IMR-90 (cell line): ENCODE results near the gene MMAB. TPM values are rescaled to one million over a fixed set of nuclear protein-coding genes. Genes with fewer than 3 reads are reported as not detected.

ENCODE experiments used
- ATAC-seq: fragments of 200-7000 bp; cut with Tn5 transposase; 2 replicates; pipeline ENCODE4 v1.9.1; 2020; ENCODE audit warnings: low read depth, mild to moderate bottlenecking, moderate library complexity
- BruUV-seq: library from RNA; stranded (reverse); fragments of 400-500 nt; replicated peaks from 2 replicates; lab custom pipeline; 2021; lab: Mats Ljungman, UMichigan
- CTCF ChIA-PET: fragments of 300-600 bp; formaldehyde crosslinking; extraction: SDS; loops from one replicate; lab custom pipeline; 2021; ENCODE audit warnings: antibody characterized with exemption; lab: Yijun Ruan, JAX
- POLR2A ChIA-PET: fragments of 300-600 bp; sonication (Branson Sonifier 250); formaldehyde crosslinking; loops from one replicate; lab custom pipeline; 2022; ENCODE audit warnings: antibody characterized with exemption; ENCODE audit not compliant: unreplicated experiment; lab: Charles Lee
- DNase-seq: peaks from one replicate; pipeline ENCODE4 v3.0.0; 2013
- H2AFZ ChIP-seq: replicated peaks from 2 replicates; pipeline ENCODE3; 2013; ENCODE audit warnings: low read length, mild to moderate bottlenecking; ENCODE audit not compliant: poor library complexity
- H2AK5ac ChIP-seq: 2 replicates; pipeline ENCODE4 v1.6.1; 2013; ENCODE audit warnings: low read depth, low read length, inconsistent platforms
- H2AK9ac ChIP-seq: replicated peaks from 2 replicates; pipeline ENCODE3; 2013; ENCODE audit warnings: mild to moderate bottlenecking, low read depth, low read length, moderate library complexity; ENCODE audit not compliant: poor library complexity
- H2BK120ac ChIP-seq: 2 replicates; pipeline ENCODE4 v1.6.1; 2013; ENCODE audit warnings: low read depth, low read length, inconsistent platforms
- H2BK15ac ChIP-seq: 3 replicates; pipeline ENCODE4 v1.6.1; 2013; ENCODE audit warnings: low read depth, low read length, inconsistent platforms
- H2BK20ac ChIP-seq: 2 replicates; pipeline ENCODE4 v1.6.1; 2013; ENCODE audit warnings: low read depth, mild to moderate bottlenecking, inconsistent platforms, low read length, moderate library complexity
- H2BK5ac ChIP-seq: 2 replicates; pipeline ENCODE4 v1.6.1; 2013; ENCODE audit warnings: mild to moderate bottlenecking, low read depth, low read length, inconsistent platforms; ENCODE audit not compliant: poor library complexity, severe bottlenecking
- H3K14ac ChIP-seq: replicated peaks from 2 replicates; pipeline ENCODE4 v1.6.1; 2013; ENCODE audit warnings: low read depth, low read length, inconsistent platforms
- H3K18ac ChIP-seq: 2 replicates; pipeline ENCODE4 v1.6.1; 2013; ENCODE audit warnings: low read depth, low read length, control low read depth
- H3K23ac ChIP-seq: 2 replicates; pipeline ENCODE4 v1.6.1; 2013; ENCODE audit warnings: low read depth, low read length, inconsistent platforms
- H3K27ac ChIP-seq: 2 replicates; pipeline ENCODE4 v1.5.1; 2013; ENCODE audit warnings: mild to moderate bottlenecking, control low read depth, low read length; ENCODE audit not compliant: insufficient read depth
- H3K27me3 ChIP-seq: 2 replicates; pipeline ENCODE4 v1.6.1; 2013; ENCODE audit warnings: low read length; ENCODE audit not compliant: control insufficient read depth, insufficient read depth
- H3K36me3 ChIP-seq: 2 replicates; pipeline ENCODE4 v1.6.1; 2013; ENCODE audit warnings: low read length, mixed read lengths; ENCODE audit not compliant: control insufficient read depth, insufficient read depth
- H3K4ac ChIP-seq: 2 replicates; pipeline ENCODE4 v1.6.1; 2013; ENCODE audit warnings: low read depth, low read length, inconsistent platforms
- H3K4me1 ChIP-seq: 2 replicates; pipeline ENCODE4 v1.6.1; 2013; ENCODE audit warnings: low read length, mixed read lengths; ENCODE audit not compliant: control insufficient read depth, insufficient read depth
- H3K4me2 ChIP-seq: 2 replicates; pipeline ENCODE4 v1.6.1; 2013; ENCODE audit warnings: low read depth, mild to moderate bottlenecking, control low read depth, low read length, moderate library complexity
- H3K4me3 ChIP-seq: 2 replicates; pipeline ENCODE4 v1.5.1; 2013; ENCODE audit warnings: low read depth, mild to moderate bottlenecking, control low read depth, low read length, moderate library complexity; ENCODE audit not compliant: insufficient read depth
- H3K56ac ChIP-seq: 2 replicates; pipeline ENCODE4 v1.6.1; 2013; ENCODE audit warnings: low read length, inconsistent platforms; ENCODE audit not compliant: insufficient read depth; ENCODE audit errors: extremely low read depth
- H3K79me1 ChIP-seq, 2 experiments: 2 replicates each; pipeline ENCODE4 v1.6.1; 2013; ENCODE audit warnings: low read length in 2 of 2, inconsistent platforms in 1 of 2, low read depth in 1 of 2
- H3K9ac ChIP-seq: 2 replicates; pipeline ENCODE4 v1.6.1; 2013; ENCODE audit warnings: low read depth, low read length, control low read depth
- H3K9me1 ChIP-seq: 2 replicates; pipeline ENCODE4 v1.6.1; 2013; ENCODE audit warnings: low read length, inconsistent platforms; ENCODE audit not compliant: insufficient read depth
- H3K9me3 ChIP-seq: 2 replicates; pipeline ENCODE4 v1.6.1; 2013; ENCODE audit warnings: low read length; ENCODE audit not compliant: control insufficient read depth, insufficient read depth
- H4K20me1 ChIP-seq: 2 replicates; pipeline ENCODE4 v1.6.1; 2013; ENCODE audit warnings: low read length, inconsistent platforms; ENCODE audit not compliant: insufficient read depth
- H4K5ac ChIP-seq: 2 replicates; pipeline ENCODE4 v1.6.1; 2013; ENCODE audit warnings: mild to moderate bottlenecking, low read depth, low read length, control low read depth
- H4K8ac ChIP-seq, 2 experiments: 2 replicates each; pipeline ENCODE4 v1.6.1; 2013; ENCODE audit warnings: low read depth in 2 of 2, low read length in 2 of 2, control low read depth in 1 of 2, inconsistent platforms in 1 of 2
- H4K91ac ChIP-seq: 2 replicates; pipeline ENCODE4 v1.6.1; 2013; ENCODE audit warnings: low read depth, low read length, inconsistent platforms; ENCODE audit not compliant: insufficient read depth
- BHLHE40 ChIP-seq: fragments of 150-350 bp; IDR thresholded peaks from 2 replicates; pipeline ENCODE4 v1.6.1; 2016; ENCODE audit warnings: mild to moderate bottlenecking, low read depth, low read length
- CEBPB ChIP-seq: IDR thresholded peaks from 2 replicates; pipeline ENCODE4 v1.6.1; 2012; ENCODE audit warnings: low read depth, low read length, improper control_type of control experiment
- CHD1 ChIP-seq: IDR thresholded peaks from 2 replicates; pipeline ENCODE4 v1.6.1; 2012; ENCODE audit warnings: low read depth, low read length, improper control_type of control experiment
- FOS ChIP-seq: fragments of 150-350 bp; IDR thresholded peaks from 2 replicates; pipeline ENCODE4 v1.6.1; 2016; ENCODE audit warnings: low read depth, low read length
- MAFK ChIP-seq: IDR thresholded peaks from 2 replicates; pipeline ENCODE4 v1.6.1; 2012; ENCODE audit warnings: low read depth, low read length, improper control_type of control experiment
- MAZ ChIP-seq: IDR thresholded peaks from 2 replicates; pipeline ENCODE4 v1.6.1; 2012; ENCODE audit warnings: low read depth, mild to moderate bottlenecking, low read length, improper control_type of control experiment, moderate library complexity, borderline replicate concordance
- MXI1 ChIP-seq: IDR thresholded peaks from 2 replicates; pipeline ENCODE4 v1.6.1; 2012; ENCODE audit warnings: low read depth, mild to moderate bottlenecking, low read length, moderate library complexity, borderline replicate concordance
- NFE2L2 ChIP-seq: fragments of 150-350 bp; IDR thresholded peaks from 2 replicates; pipeline ENCODE4 v1.6.1; 2016; ENCODE audit warnings: low read depth, mild to moderate bottlenecking, low read length
- POLR2A ChIP-seq: IDR thresholded peaks from 2 replicates; pipeline ENCODE4 v1.6.1; 2012; ENCODE audit warnings: mild to moderate bottlenecking, low read depth, low read length
- RAD21 ChIP-seq: IDR thresholded peaks from 2 replicates; pipeline ENCODE4 v1.6.1; 2012; ENCODE audit warnings: low read length, improper control_type of control experiment
- RCOR1 ChIP-seq: IDR thresholded peaks from 2 replicates; pipeline ENCODE4 v1.6.1; 2012; ENCODE audit warnings: mild to moderate bottlenecking, low read length, improper control_type of control experiment; ENCODE audit not compliant: insufficient replicate concordance
- RFX5 ChIP-seq: IDR thresholded peaks from 2 replicates; pipeline ENCODE4 v1.8.0; 2012; ENCODE audit warnings: low read depth, mild to moderate bottlenecking, low read length, moderate library complexity
- SMC3 ChIP-seq: fragments of 150-350 bp; IDR thresholded peaks from 2 replicates; pipeline ENCODE4 v1.6.1; 2016; ENCODE audit warnings: low read depth, mild to moderate bottlenecking, antibody characterized with exemption, low read length, moderate library complexity
- WGBS, 2 experiments: methylation state at CpG; one replicate each; pipeline versions ENCODE4 v1.1.5 to v1.1.7; 2013; ENCODE audit warnings: missing lambda C conversion rate in 2 of 2; ENCODE audit not compliant: insufficient read length in 1 of 2; ENCODE audit errors: extremely low coverage in 2 of 2; 5-methylcytosine and 5-hydroxymethylcytosine counted together
- dilution Hi-C: fragments of 300-500 bp; cut with HindIII; formaldehyde crosslinking; loops from one replicate; pipeline ENCODE4 v1.14.3; 2018; ENCODE audit warnings: low sequenced_read_pairs; ENCODE audit not compliant: unreplicated experiment
- in situ Hi-C: fragments of 300-500 bp; cut with MboI; formaldehyde crosslinking; loops from 3 replicates; pipeline ENCODE4 v1.14.3; 2019; ENCODE audit warnings: low sequenced_read_pairs, inconsistent platforms, mixed read lengths
- intact Hi-C: fragments of 100-400 bp; cut with micrococcal nuclease; formaldehyde crosslinking; loops from 2 replicates; pipeline ENCODE4 v1.10.0; 2022
- polyA plus RNA-seq, 3 experiments: library from polyadenylated mRNA; depleted of rRNA; stranded (reverse); fragments of >200 nt; gene quantifications; 2 replicates each; pipeline ENCODE4 v1.2.3, GENCODE V29; 2012; ENCODE audit warnings: low replicate concordance in 1 of 3
- total RNA-seq: library from RNA; depleted of rRNA; stranded (reverse); fragments of >200 nt; gene quantifications from 2 replicates; pipeline ENCODE4 v1.2.3, GENCODE V29; 2012
- TF ChIP-seq, protein P1 (sequence below): fragments of 150-350 bp; IDR thresholded peaks from 2 replicates; pipeline ENCODE4 v1.6.1; 2017; ENCODE audit warnings: mild to moderate bottlenecking, antibody characterized with exemption, low read length, low read depth
- TF ChIP-seq, protein P2 (sequence below): fragments of 150-350 bp; IDR thresholded peaks from 2 replicates; pipeline ENCODE4 v1.6.1; 2016; ENCODE audit warnings: low read depth, mild to moderate bottlenecking, low read length, moderate library complexity, borderline replicate concordance
- TF ChIP-seq, protein P3 (sequence below): conservative IDR thresholded peaks from 2 replicates; pipeline ENCODE4 v1.5.1; 2012; ENCODE audit warnings: mild to moderate bottlenecking, low read depth, low read length, improper control_type of control experiment

Gene MMAB
- total and polyA plus RNA-seq, 2 of the 4 experiments (the other 2 are of a cell fraction) = 16.5 to 16.9 TPM

DNA sequence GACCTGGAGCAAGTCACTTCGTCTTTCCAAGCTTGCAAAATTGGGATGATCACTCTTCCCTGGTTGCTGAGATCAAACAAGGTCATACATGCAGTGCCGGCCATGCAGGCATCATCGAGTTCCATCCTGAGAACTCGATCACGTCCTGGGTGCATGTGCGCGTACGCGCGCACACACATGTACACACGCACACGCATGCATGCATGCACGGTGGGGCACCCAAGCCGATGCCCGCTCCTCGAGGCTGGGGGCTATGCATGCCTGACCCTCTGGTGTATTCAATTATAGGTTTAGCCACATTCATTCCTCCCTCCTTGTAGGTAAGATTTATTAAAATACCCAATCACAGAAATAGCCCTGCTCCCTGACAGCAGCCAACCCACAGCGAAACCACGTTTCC, 26.0 kb downstream of the MMAB start:
- Histone ChIP-seq H2BK20ac (no peak overlapping the region), H3K18ac (no peak overlapping the region), H3K14ac (no peak overlapping the region), H3K4me1 (no peaks in the 10 kb centered on the region), H2AFZ (no peak overlapping the region), H3K23ac (no peak overlapping the region), H3K9me3 (no peaks in the 10 kb centered on the region), H3K27ac (no peak overlapping the region), H2BK5ac (no peak overlapping the region), H4K20me1 (no peaks in the 10 kb centered on the region), H3K56ac (no peak overlapping the region), H3K79me1 (no peaks in the 10 kb centered on the region), H3K4me3 (no peak overlapping the region), H2AK9ac (no peak overlapping the region), H3K9ac (no peak overlapping the region), H3K27me3 (peaks cover 29% of the 10 kb centered on the region), H4K91ac (no peak overlapping the region), H2BK120ac (no peak overlapping the region), H3K4ac (no peak overlapping the region), H3K4me2 (no peak overlapping the region), H3K36me3 (no peaks in the 10 kb centered on the region), H2BK15ac (no peak overlapping the region), H2AK5ac (no peak overlapping the region), H4K8ac (no peak overlapping the region), H3K9me1 (no peaks in the 10 kb centered on the region), H4K5ac (no peak overlapping the region)
- no peak for TF ChIP-seq SMC3
- TF ChIP-seq CHD1 = no peak
- no peak for TF ChIP-seq POLR2A
- no peak for TF ChIP-seq FOS
- TF ChIP-seq, protein P1, sequence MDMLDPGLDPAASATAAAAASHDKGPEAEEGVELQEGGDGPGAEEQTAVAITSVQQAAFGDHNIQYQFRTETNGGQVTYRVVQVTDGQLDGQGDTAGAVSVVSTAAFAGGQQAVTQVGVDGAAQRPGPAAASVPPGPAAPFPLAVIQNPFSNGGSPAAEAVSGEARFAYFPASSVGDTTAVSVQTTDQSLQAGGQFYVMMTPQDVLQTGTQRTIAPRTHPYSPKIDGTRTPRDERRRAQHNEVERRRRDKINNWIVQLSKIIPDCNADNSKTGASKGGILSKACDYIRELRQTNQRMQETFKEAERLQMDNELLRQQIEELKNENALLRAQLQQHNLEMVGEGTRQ = no peak
- TF ChIP-seq MXI1 = no peak
- TF ChIP-seq, protein P2, sequence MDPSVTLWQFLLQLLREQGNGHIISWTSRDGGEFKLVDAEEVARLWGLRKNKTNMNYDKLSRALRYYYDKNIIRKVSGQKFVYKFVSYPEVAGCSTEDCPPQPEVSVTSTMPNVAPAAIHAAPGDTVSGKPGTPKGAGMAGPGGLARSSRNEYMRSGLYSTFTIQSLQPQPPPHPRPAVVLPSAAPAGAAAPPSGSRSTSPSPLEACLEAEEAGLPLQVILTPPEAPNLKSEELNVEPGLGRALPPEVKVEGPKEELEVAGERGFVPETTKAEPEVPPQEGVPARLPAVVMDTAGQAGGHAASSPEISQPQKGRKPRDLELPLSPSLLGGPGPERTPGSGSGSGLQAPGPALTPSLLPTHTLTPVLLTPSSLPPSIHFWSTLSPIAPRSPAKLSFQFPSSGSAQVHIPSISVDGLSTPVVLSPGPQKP = no peak
- no peak for TF ChIP-seq RAD21
- no peak for TF ChIP-seq MAZ
- TF ChIP-seq MAFK = no peak
- no peak for TF ChIP-seq CEBPB
- TF ChIP-seq RFX5 = no peak
- no peak for TF ChIP-seq NFE2L2
- no peak for TF ChIP-seq BHLHE40
- TF ChIP-seq, protein P3, sequence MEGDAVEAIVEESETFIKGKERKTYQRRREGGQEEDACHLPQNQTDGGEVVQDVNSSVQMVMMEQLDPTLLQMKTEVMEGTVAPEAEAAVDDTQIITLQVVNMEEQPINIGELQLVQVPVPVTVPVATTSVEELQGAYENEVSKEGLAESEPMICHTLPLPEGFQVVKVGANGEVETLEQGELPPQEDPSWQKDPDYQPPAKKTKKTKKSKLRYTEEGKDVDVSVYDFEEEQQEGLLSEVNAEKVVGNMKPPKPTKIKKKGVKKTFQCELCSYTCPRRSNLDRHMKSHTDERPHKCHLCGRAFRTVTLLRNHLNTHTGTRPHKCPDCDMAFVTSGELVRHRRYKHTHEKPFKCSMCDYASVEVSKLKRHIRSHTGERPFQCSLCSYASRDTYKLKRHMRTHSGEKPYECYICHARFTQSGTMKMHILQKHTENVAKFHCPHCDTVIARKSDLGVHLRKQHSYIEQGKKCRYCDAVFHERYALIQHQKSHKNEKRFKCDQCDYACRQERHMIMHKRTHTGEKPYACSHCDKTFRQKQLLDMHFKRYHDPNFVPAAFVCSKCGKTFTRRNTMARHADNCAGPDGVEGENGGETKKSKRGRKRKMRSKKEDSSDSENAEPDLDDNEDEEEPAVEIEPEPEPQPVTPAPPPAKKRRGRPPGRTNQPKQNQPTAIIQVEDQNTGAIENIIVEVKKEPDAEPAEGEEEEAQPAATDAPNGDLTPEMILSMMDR = no peak
- no peak for TF ChIP-seq RCOR1
- POLR2A ChIA-PET = no interaction called here
- no TSS peak for BruUV-seq
- in situ Hi-C loops = no loop called here
- dilution Hi-C loops = no loop called here
- DNase-seq = no peak
- ATAC-seq = no peak
- 97% methylated on average over 10 of the region's 18 CpGs; no CpG with 5 or more reads in 1 of the 2 experiments for WGBS, 2 experiments
- intact Hi-C loops = no loop called here
- CTCF ChIA-PET = no interaction called here
